ENCODE results near the gene TADA2B.

TADA2B gene, protein sequence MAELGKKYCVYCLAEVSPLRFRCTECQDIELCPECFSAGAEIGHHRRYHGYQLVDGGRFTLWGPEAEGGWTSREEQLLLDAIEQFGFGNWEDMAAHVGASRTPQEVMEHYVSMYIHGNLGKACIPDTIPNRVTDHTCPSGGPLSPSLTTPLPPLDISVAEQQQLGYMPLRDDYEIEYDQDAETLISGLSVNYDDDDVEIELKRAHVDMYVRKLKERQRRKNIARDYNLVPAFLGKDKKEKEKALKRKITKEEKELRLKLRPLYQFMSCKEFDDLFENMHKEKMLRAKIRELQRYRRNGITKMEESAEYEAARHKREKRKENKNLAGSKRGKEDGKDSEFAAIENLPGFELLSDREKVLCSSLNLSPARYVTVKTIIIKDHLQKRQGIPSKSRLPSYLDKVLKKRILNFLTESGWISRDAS

DNA sequence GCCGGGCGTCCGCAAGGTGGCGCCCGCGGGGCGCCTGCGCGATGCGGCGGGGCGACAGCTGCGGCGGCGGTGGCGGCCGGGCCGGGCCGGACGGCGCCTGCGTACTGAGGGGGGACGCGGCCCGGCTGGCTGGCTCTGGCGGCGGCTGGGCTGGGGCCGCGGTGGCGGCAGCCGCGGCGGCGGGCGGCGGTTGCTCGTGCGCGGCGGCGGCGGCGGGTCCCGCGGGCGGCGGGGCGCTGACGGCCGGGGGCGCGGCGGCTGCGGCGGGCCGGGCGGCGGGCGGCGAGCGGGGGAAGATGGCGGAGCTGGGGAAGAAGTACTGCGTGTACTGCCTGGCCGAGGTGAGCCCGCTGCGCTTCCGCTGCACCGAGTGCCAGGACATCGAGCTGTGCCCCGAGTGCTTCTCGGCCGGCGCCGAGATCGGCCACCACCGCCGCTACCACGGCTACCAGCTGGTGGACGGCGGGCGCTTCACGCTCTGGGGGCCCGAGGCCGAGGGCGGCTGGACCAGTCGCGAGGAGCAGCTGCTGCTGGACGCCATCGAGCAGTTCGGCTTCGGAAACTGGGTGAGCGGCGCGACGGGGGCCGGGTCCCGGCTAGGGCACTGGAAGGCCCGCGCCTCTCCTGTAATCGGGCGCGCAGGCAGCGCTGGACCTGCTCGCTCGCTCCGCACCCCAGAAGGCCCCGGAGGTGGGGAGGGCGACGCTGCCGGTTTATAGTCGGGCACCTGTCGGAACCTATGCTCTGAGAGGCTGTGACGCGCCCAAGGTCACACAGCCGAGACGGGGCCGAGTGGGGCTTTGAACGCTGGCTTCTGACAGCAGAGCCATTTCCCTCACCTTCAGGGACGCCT is at the start of gene TADA2B:
Gene TADA2B, plus strand, starts transcription at position 89 of the 853 bp plus-strand sequence. Its CDS starts 208 bp downstream, at position 297.
- DNase-seq (ENCODE audit: low read depth in 2 of 2) = peak; percentile 42 to 48

DNA sequence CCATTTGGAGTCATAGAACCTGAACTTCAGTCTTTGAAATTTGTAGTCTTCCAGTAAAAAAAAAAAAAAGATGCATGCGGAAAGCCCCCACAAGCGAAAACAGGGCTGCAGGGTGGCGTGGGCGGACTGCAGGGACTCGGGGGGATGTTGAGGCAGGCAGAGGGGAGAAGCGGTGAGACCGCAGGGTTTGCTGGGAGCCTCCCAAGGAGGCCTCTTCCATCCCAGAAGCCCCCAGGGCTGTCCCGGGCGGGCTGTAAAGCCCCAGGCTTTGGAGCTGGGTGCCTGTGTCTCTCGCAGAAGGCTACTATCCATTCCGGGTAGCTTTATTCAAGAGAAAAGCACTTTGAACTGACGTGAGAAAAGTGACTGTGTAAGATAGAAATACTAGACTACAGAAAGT is 46.7 kb upstream of the TADA2B start:
- DNase-seq (ENCODE audit: low read depth in 2 of 2) = no peak

DNA sequence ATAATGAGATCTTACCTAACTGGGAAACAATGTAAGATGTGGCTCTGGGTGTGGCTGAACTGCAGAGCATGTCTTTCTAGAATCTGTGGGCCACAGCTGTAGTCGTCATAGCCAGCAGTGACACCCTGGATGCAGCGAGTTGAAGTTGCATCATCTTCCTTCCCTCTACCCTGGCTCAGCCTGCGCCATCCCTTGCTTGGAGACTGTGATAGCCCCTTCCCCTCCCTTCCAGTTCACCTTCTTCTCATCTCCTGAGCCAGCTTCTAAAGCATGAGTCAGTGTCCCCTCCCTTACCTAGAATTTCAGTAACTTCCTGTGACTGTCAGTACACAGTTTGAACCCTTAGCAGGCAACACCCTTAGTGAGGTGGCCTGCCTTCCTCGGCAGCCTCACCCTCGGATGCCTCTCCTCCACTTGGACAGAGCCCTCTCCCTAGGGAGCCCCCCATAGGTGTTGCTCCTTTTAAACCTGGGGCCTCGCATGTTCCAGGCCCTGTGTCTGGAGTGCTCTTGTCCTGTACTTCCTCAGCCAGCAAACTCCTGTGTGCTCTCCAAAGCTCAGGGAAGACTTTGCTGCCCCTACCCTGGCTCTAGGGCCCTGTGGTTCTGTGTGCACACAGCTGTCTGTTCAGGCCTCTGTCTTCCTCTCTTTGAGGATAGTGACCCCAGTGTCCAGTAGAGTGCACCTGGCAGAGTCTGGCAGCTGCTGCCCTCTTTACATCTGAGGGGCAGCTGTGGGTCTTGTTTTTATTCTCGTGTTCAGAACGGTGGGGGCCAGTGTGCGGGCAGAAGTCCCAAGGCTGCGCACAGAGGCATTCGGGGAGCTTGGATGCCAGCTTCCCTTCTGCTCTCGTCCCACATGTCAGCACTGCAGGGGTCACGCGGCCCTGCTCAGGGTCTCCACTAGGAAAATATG is 43.7 kb upstream of the TADA2B start:
- DNase-seq (ENCODE audit: low read depth in 2 of 2) = no peak

DNA sequence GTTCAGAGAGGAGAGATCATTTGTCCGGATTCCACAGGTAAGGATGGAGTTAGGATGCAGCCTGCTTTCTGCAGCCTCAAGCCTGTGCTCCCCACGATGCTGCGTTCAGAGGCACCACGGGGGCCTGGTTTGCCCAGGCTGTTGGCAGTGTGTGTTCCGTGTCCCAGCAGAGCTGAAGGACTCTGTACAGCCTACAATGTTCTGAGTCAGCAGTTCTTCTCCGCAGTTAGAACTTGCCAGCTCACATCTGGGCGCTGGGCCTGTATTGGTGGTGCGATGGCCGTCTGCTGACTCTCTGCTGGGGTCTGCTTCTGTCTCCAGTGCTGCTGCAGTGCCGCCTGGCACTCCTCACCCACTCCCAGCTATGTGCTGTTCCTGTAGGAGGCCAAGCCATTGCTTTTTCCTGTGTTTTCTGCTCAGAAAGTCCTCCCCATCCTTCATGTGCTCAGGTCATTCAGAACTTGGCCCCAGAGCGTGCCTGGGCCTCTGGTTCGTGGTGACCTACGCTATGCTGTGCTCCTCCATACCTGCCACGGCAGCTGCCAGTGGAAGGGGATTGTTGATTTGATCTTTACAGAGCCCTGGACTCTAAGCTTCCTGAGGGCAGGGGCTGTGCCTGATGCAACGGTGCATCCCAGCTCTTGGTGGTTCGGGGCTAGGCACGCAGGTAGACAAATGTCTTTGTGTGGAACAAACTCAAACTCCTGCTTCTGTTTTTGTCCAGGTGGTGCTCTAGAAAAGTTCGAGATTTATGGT is 42.6 kb upstream of the TADA2B start:
- no peak for DNase-seq (ENCODE audit: low read depth in 2 of 2)

DNA sequence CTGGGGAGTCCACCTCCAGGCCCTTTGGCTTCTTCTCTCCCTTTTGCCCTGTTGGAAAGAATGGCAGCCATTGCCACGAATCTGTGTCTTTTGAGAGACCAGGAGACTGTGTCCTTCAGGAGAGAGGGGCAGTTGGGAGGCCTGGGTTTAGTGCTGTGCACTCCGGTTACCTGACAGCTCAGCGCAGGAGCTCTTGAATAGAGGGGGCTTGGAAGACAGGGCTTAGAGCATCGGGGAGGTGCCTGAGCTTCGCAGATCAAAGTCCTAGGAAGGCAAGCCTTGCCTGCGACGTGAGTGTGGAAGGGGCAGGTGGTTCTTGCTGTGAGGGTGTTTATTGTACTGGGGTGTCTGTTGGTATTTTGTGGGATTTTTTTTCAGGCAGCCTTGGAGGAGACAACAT is 41.9 kb upstream of the TADA2B start:
- DNase-seq (ENCODE audit: low read depth in 2 of 2) = no peak

DNA sequence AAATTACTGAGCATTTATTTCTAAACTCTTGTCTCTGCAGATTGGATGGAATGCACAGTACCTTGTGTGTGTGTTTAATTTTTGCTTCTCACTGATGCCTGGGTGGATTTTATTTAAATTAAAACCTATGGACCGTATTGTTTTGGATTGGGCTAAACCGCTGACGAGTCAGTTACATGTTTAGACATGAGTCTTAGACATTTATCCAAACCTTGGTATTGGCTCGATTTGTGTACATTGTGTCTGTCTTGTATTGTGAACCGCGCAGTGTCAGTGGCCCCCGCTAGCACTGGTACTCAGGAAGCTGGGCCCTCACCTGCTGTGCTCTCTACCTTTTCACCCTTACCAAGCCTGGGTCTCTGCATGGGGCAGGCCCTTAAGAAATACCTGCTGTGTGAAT is 40.8 kb upstream of the TADA2B start:
- no peak for DNase-seq (ENCODE audit: low read depth in 2 of 2)

DNA sequence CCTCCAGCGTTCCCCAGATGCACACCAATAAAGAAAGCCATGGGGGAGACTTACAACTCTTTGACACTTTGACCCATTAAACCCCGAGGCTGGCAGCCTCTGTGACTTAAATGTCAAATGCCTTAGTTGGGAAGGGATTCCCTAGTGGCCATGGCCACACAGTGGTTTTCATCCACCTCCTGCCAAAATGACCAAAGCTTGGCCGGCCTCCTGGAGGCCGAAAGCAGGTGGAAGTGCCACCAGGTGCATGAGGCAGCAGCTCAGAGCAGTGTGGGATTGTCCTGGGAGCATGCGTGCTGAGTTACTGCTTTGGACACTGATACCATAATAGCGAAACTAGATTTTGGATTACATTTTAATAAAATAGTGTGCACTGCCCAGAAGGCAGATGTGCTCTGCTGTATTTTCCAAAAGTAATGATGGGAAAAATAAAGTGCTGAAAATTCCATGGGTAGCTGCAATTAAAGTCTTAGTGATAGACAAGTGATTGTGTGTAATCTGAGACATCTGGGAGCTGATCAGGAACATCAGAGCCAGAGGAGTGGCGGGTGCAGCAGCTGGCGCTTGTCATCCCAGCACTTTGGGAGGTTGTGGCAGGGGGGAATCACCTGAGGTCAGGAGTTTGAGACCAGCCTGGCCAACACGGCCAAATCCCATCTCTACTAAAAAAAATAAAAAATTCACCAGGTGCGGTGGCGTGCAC is 39.8 kb upstream of the TADA2B start:
- no peak for DNase-seq (ENCODE audit: low read depth in 2 of 2)

DNA sequence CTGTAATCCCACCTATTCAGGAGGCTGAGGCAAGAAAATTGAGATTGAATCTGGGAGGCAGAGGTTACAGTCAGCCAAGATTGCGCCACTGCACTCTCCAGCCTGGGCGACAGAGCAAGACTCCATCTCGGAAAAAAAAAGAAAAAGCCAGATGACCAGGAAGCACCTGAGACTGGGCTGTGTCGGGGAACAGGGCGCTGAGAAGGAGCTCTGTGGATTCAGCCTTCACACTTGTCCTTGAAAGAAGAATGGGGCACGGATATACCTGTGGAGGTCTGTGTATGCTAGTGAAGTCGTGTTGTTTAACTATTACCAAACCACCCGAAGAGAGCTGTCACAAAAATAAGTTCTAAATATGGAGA is 39.3 kb upstream of the TADA2B start:
- DNase-seq (ENCODE audit: low read depth in 2 of 2) = no peak

DNA sequence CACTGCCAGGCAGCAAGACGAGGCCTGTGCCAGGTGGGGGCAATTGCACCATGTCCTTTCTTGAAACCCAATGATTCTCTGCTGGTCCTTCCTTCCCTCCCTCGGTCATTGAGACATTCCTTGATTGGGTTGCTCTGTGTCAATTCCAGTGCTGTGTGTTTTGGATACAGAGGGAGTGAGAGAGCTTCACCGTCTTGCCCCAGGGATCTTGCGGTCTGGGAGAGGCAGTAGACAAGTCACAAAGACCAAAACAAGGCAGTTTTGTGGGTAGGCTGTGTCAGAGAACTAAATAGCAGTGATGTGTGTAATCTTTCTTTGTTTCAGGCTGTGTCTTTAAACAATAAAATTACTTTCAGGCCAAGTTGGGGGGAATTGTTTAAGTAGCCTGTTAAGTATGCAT is 38.8 kb upstream of the TADA2B start:
- no peak for DNase-seq (ENCODE audit: low read depth in 2 of 2)

DNA sequence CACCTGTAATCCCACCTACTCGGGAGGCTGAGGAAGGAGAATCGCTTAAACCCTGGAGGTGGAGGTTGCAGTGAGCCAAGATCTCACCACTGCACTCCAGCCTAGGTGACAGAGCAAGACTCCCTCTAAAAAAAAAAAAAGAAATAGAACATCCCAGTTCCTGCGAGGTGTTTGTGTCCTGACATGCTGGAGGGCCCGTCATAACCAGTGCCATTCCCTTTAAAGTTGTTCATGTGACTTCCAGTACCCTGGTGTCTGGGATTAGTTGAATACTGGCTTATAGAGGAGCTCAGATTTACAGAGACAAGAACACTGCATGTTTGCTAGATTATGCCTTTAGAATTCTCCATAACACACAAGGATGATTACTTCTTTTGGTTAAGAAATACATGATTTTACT is 37.6 kb upstream of the TADA2B start:
- DNase-seq (ENCODE audit: low read depth in 2 of 2) = no peak

DNA sequence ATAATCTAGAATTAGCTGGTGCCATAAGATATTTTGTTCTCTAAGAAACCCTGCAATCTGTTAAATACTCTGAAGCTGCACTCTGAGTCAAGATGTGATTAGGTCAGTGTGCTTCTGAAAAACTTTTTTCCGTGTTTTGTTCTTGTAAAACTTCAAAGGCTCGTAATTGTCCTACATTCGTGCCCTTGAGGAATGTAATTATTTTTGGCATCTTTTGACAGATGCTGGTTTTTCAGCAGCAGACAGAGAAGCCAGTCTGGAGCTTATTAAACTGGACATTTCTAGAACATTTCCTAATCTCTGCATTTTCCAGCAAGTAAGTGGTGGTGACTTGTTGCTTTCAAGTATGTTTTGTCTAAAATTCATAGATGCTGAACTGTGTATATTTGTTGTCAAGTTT is 36.8 kb upstream of the TADA2B start:
- no peak for DNase-seq (ENCODE audit: low read depth in 2 of 2)

DNA sequence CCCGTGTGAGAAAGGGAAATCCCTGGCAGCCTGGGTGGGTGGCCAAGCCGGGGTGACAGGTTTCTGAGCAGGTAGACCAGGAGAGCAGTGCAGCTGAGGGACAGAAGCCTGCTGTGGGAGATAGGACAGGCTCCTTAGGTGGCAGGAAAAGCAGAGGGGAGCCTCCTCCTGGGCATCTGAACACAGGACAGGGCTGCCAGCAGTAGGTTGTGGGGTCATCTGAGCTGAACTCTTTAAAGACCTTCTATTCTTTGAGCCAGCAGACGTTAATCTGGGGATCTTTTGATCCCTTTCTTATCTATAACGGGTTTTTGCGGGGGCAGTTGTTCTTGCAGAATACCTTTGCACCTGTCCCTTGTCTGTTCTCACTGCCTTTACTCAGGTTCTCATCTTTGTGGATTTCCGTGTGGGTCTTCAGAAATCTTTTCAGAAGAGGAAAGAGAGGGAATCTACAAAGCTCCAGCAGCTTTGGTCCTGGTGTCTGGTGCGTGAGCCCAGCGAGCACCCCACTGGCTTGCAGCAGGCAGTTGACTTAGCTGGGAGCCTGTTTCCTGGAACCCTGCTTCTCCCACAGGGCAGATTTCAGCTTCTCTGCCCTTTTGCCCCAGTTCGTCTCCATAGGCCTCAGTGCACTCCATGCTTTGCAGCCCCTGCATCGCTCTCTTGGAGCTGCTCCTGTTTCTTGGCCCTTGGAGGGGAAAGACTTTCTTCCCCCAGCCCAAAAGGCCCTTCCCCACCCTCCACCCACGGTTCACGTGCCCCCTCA is 35.8 kb upstream of the TADA2B start:
- no peak for DNase-seq (ENCODE audit: low read depth in 2 of 2)

DNA sequence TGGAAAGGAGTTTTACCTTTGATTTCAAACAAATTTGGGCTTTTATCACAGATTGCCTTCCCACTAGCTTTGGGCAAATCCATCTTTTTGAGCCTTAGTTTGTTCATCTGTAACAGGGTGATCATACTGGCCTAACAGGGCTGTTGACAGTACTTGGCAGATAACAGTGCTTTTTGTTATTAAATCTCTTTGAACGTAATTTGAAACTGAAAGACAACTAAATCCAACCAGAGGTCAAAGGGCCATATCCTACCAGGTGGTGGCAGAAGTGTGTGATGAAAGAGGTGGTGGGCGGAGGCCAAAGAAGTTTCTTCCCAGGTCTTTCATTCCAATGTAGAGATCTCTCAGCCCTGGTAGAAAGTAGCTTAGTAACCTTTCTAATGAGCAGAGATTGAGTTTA is 35.2 kb upstream of the TADA2B start:
- no peak for DNase-seq (ENCODE audit: low read depth in 2 of 2)

DNA sequence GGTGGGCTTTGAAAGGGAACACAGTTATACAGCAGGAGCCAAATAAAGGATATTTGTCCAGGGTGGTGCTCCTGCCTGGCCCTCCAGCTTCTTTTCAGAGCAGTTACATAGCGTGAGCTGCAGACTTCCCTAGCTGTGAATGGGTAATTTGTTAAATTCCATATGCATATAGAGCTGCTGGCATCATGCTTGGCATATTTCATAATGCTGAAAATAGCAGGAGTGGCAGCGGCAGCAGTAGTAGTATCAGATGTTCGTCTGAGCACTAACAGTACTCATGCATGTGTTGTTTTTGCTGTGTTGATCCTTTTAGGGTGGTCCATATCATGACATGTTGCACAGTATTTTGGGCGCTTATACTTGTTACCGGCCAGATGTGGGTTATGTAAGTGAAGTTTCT is 33.6 kb upstream of the TADA2B start:
- DNase-seq (ENCODE audit: low read depth in 2 of 2) = no peak

DNA sequence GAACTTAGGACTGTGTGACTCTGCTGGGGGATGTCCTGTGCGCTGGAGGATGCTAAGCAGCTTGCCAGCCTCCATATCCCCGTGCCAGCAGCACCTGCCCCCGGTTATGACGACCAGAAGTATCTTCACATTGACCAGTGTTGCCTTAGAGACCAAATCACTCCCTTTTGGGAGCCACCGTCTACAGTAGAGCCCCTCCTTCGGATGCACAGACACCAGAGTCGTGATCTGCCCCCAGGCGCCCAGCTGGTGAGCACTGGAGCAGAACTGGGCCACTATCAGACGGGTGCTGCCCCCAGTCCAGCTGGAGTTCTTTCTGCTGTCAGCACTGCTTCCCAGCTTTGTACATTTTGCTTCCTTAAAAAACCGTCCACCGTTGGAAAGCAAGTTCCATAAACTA is 30.0 kb upstream of the TADA2B start:
- DNase-seq (ENCODE audit: low read depth in 2 of 2) = no peak

DNA sequence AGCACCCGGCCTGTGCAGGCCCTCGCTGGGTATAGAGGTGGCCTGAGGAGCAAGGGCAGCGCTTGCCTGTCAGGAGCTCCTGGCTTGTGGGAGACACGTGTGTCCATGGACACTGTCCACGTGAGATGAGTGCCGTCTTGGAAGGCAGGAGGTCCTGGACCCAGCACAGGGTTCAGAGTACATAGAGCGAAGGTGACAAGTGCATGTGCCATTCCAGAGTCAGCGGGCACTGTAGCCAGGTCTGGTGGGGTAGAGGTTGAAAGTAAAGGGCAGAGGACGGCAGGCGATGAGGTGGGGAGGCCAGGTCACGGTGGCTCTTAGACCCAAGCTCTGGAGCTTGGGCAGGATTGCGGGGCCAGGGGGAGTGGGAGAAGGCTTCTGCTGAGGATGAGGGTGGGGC is 28.4 kb upstream of the TADA2B start:
- no peak for DNase-seq (ENCODE audit: low read depth in 2 of 2)

DNA sequence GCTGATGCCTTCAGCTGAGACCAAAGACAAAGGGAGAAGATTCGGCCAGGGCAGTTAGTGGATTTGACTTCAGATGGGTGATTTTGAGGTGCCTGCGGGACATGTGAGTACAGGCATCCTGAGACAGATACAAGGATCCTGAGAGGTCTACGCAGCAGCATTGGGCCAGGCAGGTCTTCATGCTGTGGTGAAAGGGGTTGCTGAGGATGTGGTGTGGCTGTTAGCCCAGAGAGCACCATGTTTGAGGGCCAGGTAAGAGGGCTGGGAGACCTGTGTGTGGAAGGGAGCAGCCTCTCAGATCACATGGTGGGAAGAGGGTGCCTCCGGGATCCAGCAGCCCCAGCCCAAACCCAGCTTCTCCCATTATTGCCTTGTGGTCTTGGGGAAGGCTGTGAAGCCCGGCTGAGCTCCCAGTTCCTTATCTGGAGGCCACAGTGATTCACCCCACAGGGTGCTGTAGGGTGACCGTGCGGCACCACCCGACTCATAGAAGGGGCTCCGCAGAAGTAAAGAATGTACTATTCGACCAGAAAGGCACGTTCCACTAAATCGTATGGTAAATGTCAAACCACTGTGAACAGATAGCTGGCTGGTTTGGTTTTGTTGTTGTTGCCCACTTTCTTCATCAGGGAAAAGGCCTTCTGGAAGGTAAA is 27.7 kb upstream of the TADA2B start:
- DNase-seq (ENCODE audit: low read depth in 2 of 2) = no peak

DNA sequence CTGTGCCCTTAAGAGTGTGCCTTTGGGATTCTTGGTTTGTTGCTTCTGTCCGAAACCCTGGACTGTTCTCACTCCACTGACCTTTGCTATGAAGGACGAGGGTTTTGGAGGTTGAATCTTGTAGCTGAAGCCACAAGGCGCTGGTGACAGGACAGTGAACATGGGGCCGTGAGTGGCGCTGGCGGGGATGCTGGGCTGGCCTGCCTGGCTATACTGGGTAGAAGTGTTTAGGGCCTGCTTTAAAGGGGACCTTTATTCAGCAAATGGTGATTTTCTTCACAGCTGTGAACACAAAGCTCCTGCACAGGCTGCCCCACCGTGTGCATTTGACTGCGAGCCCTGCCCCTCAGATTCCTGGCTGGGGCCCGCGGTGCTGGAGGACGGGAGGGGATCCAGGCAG is 27.1 kb upstream of the TADA2B start:
- DNase-seq (ENCODE audit: low read depth in 2 of 2) = no peak

DNA sequence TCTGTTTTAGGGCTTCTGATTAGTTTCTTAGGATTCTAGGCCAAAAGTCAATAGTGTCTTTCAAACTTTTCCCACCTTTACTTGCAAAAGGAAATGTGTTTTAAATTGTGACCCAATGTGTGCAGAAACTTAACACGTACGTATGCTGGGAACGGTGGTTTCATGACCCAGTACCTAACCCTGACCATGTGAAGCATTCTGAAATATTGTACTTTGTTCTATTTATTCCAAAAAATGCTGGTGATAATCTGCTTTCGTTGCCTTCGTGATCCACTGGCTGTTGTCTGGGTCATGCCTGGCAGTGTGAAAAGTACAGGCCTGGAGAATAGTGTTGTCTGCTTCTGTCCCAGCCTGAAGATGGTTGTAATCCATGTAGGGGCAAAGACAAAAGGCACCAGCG is 26.7 kb upstream of the TADA2B start:
- no peak for DNase-seq (ENCODE audit: low read depth in 2 of 2)

All from stimulated activated CD4-positive, alpha-beta T cell treated with anti-CD3 and anti-CD28 coated beads, Interleukin-1b, Interleukin-23, amount 100 ng/mL, for 4 hours (primary cell).